GM18873 (cell line): ENCODE results near the gene RBP3.

Experiments
- ATAC-seq: cut with Tn5 transposase; IDR thresholded peaks from one replicate; pipeline ENCODE4 v1.9.1; 2021; ENCODE audit warnings: mild to moderate bottlenecking, moderate library complexity, moderate number of reproducible peaks; ENCODE audit not compliant: unreplicated experiment, low FRiP score

Gene RBP3

GRCh38 chr10:47369251-47369894, 21.2 kb downstream of the RBP3 start:
- ATAC-seq = no peak

- ATAC-seq = no peak
Measured at GRCh38 chr10:47370015-47370767, 22.0 kb downstream of the RBP3 start.

- no peak for ATAC-seq
Measured at GRCh38 chr10:47370878-47371277, 22.7 kb downstream of the RBP3 start.

DNA sequence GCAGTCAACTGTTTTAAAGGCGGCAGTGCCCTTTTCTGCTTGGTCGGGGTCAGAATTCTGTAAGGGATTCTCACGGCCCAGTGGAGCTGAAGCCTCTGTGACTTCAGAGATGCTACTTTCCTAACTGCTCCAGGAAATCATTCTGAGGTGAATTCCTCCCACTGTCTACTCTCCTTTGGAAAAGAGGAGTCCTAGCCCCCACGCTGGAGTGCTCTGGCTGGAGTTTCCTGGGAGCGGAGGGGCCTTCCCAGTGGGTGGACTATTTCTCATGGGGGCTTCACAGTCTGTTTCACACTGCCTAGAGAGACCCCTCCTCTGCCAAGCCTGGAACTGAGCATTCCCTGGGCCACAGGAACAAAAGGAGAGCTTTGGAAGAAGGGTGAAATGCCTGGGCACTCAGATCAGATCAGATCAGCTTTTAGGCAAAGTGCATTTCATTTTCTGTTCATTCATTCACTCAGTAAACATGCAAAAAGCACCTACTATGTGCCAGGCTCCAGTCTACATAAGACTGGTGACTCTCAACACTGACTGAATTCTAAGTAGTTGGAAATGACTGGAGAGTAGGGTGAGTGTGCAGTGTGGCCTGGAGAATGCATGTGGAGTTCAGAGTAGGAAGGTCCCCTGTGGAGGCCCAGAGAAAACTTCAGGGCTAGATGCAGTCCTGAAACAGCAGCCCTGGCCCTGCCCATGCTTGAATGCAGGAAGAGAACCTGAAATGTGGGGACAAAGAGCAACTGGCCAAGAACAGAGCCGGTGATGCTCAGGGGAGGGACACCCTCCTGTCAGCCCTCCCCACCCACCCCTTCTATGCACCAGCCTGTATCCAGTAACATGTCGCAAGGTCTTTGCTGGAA, 23.7 kb downstream of the RBP3 start:
- ATAC-seq = no peak

- no peak for ATAC-seq
Measured at GRCh38 chr10:47372726-47373125, 24.6 kb downstream of the RBP3 start.

GRCh38 chr10:47374611-47375536, 26.7 kb downstream of the RBP3 start:
- no peak for ATAC-seq

GRCh38 chr10:47376522-47377220, 28.5 kb downstream of the RBP3 start:
- ATAC-seq = no peak

- ATAC-seq = no peak
Measured at GRCh38 chr10:47378183-47378510, 30.0 kb downstream of the RBP3 start.

- no peak for ATAC-seq
Measured at GRCh38 chr10:47378606-47379444, 30.7 kb downstream of the RBP3 start.

DNA sequence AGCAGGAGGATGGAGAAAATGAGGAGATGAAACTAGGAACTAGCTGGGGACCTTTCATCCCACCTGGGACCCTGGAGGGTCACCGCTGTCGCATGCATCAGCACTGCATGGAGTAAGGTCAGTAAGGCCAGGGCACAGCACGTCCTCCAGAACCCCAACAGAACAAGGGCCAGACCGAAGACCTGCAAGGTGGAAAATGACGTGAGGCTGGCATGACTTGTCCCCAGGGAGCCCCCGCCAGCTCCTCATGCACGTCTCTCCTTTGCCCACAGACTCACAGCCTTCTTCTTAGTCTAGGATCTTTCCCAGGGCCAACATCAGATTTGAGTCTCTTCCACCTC, 31.3 kb downstream of the RBP3 start:
- no peak for ATAC-seq

GRCh38 chr10:47379901-47380300, 31.7 kb downstream of the RBP3 start:
- no peak for ATAC-seq

DNA sequence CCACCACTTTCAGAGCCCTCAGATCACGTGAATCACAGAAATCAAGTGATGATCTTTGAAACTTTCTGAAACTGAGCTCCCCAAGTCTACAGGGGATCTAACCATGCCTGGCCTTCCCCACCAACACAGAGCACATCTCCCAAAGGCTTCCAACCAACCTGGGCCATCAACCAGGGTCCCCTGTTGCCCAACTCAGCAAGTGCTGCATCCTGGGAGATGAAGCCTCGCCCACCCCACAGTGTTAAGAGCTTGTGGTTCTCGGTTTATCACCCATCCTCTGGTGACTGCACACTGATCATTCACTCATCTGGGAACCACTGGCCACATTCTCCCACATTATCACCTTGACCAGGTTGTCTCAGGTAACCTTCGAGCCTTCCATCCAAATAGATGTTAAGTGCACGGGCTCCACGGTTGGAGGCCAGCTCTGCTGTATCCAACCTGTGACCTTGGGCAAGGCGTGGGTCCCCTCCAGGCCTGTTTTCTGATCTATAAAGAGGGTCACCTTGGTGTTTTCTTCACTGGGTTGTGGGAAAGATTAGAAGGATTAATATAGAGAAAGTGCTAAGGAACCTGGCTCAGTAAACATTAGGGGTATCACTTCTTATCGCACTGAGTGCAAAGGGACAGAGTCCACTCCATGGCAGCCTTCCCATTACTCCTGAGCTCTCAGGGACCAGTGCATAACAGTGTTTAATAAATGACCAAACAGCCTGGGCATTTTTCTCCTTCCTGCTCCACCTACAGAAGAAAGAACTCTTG, 32.4 kb downstream of the RBP3 start:
- ATAC-seq = no peak

DNA sequence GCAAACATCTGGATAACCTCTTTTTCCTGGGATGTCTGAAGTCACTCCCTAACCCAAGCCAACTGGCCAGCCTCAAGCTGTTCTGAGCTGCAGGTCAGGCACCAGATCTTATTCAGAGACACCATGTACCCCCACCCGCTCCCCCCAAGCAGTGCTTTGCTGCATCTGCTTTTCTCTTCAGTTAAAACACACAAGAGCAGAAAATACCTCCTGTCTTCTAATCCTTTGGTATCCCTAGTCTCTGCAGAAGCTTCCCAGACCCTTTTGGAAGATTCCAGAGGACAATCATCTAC, 32.9 kb downstream of the RBP3 start:
- ATAC-seq = no peak

GRCh38 chr10:47381427-47382379, 33.5 kb downstream of the RBP3 start:
- ATAC-seq = no peak

GRCh38 chr10:47383261-47384147, 35.3 kb downstream of the RBP3 start:
- no peak for ATAC-seq

- ATAC-seq = peak; percentile 74
Measured at GRCh38 chr10:47384148-47384921, 36.2 kb downstream of the RBP3 start, which contains the start of gene ZNF488. TSS of gene ZNF488 (minus strand) at chr10:47384293. CDS start at chr10:47368829, 15,464 bp downstream.
